HEK293 (cell line): Measurements from ENCODE around the gene FBXO10.

Experiments
- CTCF ChIA-PET: fragments of 350-600 bp; formaldehyde crosslinking; extraction: SDS; loops from one replicate; lab custom pipeline; 2021; ENCODE audit warnings: antibody characterized with exemption; lab: Yijun Ruan, JAX
- POLR2A ChIA-PET: fragments of 300-600 bp; formaldehyde crosslinking; extraction: SDS; loops from one replicate; lab custom pipeline; 2020; ENCODE audit warnings: antibody characterized with exemption, inconsistent platforms; lab: Yijun Ruan, JAX
- H3K27ac ChIP-seq: fragments of 200-500 bp; sonication (Bioruptor generic); 2 replicates; pipeline ENCODE4 v1.5.1; 2014; ENCODE audit warnings: low read depth, low read length, control low read depth, inconsistent platforms; ENCODE audit errors: extremely low read depth
- H3K36me3 ChIP-seq, 2 experiments: fragments of 200-500 bp in 1 of 2; sonication (Bioruptor generic) in 1 of 2; 1 replicate in 1 of 2; 2 replicates in 1 of 2; pipeline ENCODE4 v1.5.1; 2014 to 2017; ENCODE audit warnings: inconsistent platforms in 2 of 2, low read length in 2 of 2; ENCODE audit not compliant: control insufficient read depth in 2 of 2, insufficient read depth in 1 of 2
- H3K4me1 ChIP-seq: fragments of 200-500 bp; sonication (Bioruptor generic); 2 replicates; pipeline ENCODE4 v1.5.1; 2014; ENCODE audit warnings: mild to moderate bottlenecking, low read length, inconsistent platforms; ENCODE audit not compliant: control insufficient read depth, insufficient read depth
- H3K4me3 ChIP-seq: 2 replicates; pipeline ENCODE4 v1.5.1; 2011; ENCODE audit warnings: low read depth, mild to moderate bottlenecking, control low read depth, low read length, moderate library complexity
- H3K9me3 ChIP-seq: fragments of 200-500 bp; sonication (Bioruptor generic); 2 replicates; pipeline ENCODE4 v1.5.1; 2014; ENCODE audit warnings: low read depth, low read length, inconsistent platforms; ENCODE audit not compliant: control insufficient read depth, insufficient read depth
- BCL11A ChIP-seq: fragments of 450-650 bp; formaldehyde crosslinking; IDR thresholded peaks from 2 replicates; pipeline ENCODE4 v1.5.1; 2016; ENCODE audit warnings: low read depth, missing biosample characterization, missing genetic modification characterization
- EGR2 ChIP-seq: fragments of 450-650 bp; formaldehyde crosslinking; IDR thresholded peaks from 2 replicates; pipeline ENCODE4 v1.5.1; 2016; ENCODE audit warnings: low read depth, missing biosample characterization, missing genetic modification characterization
- OSR2 ChIP-seq: fragments of 450-650 bp; formaldehyde crosslinking; IDR thresholded peaks from 2 replicates; pipeline ENCODE4 v1.5.1; 2016; ENCODE audit warnings: missing biosample characterization, missing genetic modification characterization
- PRDM10 ChIP-seq: fragments of 450-650 bp; formaldehyde crosslinking; IDR thresholded peaks from 2 replicates; pipeline ENCODE4 v1.5.1; 2016; ENCODE audit warnings: missing biosample characterization, missing genetic modification characterization
- ZBTB21 ChIP-seq: fragments of 450-650 bp; formaldehyde crosslinking; IDR thresholded peaks from 2 replicates; pipeline ENCODE4 v1.5.1; 2017; ENCODE audit warnings: missing biosample characterization, missing genetic modification characterization
- ZBTB44 ChIP-seq: fragments of 450-650 bp; IDR thresholded peaks from 2 replicates; pipeline ENCODE4 v1.5.1; 2018; ENCODE audit warnings: missing biosample characterization, mild to moderate bottlenecking, missing genetic modification characterization
- ZFP69B ChIP-seq: fragments of 450-650 bp; formaldehyde crosslinking; IDR thresholded peaks from 2 replicates; pipeline ENCODE4 v1.5.1; 2016; ENCODE audit warnings: missing biosample characterization, missing genetic modification characterization
- ZNF146 ChIP-seq: fragments of 450-650 bp; formaldehyde crosslinking; IDR thresholded peaks from 2 replicates; pipeline ENCODE4 v1.5.1; 2016; ENCODE audit warnings: missing biosample characterization, missing genetic modification characterization
- ZNF175 ChIP-seq: fragments of 450-650 bp; formaldehyde crosslinking; IDR thresholded peaks from 2 replicates; pipeline ENCODE4 v1.5.1; 2016; ENCODE audit warnings: missing biosample characterization, missing genetic modification characterization
- ZNF223 ChIP-seq: fragments of 450-650 bp; formaldehyde crosslinking; IDR thresholded peaks from 2 replicates; pipeline ENCODE4 v1.5.1; 2016; ENCODE audit warnings: missing biosample characterization, missing genetic modification characterization
- ZNF248 ChIP-seq: fragments of 450-650 bp; formaldehyde crosslinking; IDR thresholded peaks from 2 replicates; pipeline ENCODE4 v1.5.1; 2017; ENCODE audit warnings: missing biosample characterization, missing genetic modification characterization
- ZNF280D ChIP-seq: fragments of 450-650 bp; formaldehyde crosslinking; IDR thresholded peaks from 2 replicates; pipeline ENCODE4 v1.5.1; 2016; ENCODE audit warnings: missing biosample characterization, missing genetic modification characterization
- ZNF362 ChIP-seq: fragments of 450-650 bp; formaldehyde crosslinking; IDR thresholded peaks from 2 replicates; pipeline ENCODE4 v1.5.1; 2016; ENCODE audit warnings: missing biosample characterization, missing genetic modification characterization
- ZNF423 ChIP-seq: fragments of 450-650 bp; formaldehyde crosslinking; IDR thresholded peaks from 2 replicates; pipeline ENCODE4 v1.5.1; 2016; ENCODE audit warnings: missing biosample characterization, missing genetic modification characterization
- ZNF433 ChIP-seq: fragments of 450-650 bp; formaldehyde crosslinking; IDR thresholded peaks from 2 replicates; pipeline ENCODE4 v1.5.1; 2016; ENCODE audit warnings: missing biosample characterization, missing genetic modification characterization, low read depth
- ZNF48 ChIP-seq: fragments of 450-650 bp; formaldehyde crosslinking; IDR thresholded peaks from 2 replicates; pipeline ENCODE4 v1.5.1; 2016; ENCODE audit warnings: missing biosample characterization, missing genetic modification characterization
- ZNF549 ChIP-seq: fragments of 450-650 bp; IDR thresholded peaks from 2 replicates; pipeline ENCODE4 v1.5.1; 2018; ENCODE audit warnings: missing biosample characterization, missing genetic modification characterization, mild to moderate bottlenecking, inconsistent platforms, moderate library complexity
- ZNF596 ChIP-seq: fragments of 450-650 bp; IDR thresholded peaks from 2 replicates; pipeline ENCODE4 v1.5.0; 2018; ENCODE audit warnings: missing biosample characterization, mild to moderate bottlenecking, missing genetic modification characterization, moderate library complexity
- ZNF600 ChIP-seq: fragments of 450-650 bp; formaldehyde crosslinking; IDR thresholded peaks from 2 replicates; pipeline ENCODE4 v1.5.1; 2016; ENCODE audit warnings: missing biosample characterization, missing genetic modification characterization
- ZNF629 ChIP-seq: fragments of 450-650 bp; formaldehyde crosslinking; IDR thresholded peaks from 2 replicates; pipeline ENCODE4 v1.5.1; 2017; ENCODE audit warnings: missing biosample characterization, missing genetic modification characterization
- ZNF645 ChIP-seq: fragments of 450-650 bp; formaldehyde crosslinking; IDR thresholded peaks from 2 replicates; pipeline ENCODE4; 2016; ENCODE audit warnings: missing biosample characterization, missing genetic modification characterization
- ZNF654 ChIP-seq: fragments of 450-650 bp; formaldehyde crosslinking; IDR thresholded peaks from 2 replicates; pipeline ENCODE4 v1.5.1; 2016; ENCODE audit warnings: low read depth, missing biosample characterization, missing genetic modification characterization
- ZNF707 ChIP-seq: fragments of 450-650 bp; formaldehyde crosslinking; IDR thresholded peaks from 2 replicates; pipeline ENCODE4 v1.5.1; 2016; ENCODE audit warnings: missing biosample characterization, missing genetic modification characterization
- ZNF777 ChIP-seq: fragments of 450-650 bp; formaldehyde crosslinking; IDR thresholded peaks from 2 replicates; pipeline ENCODE4 v1.5.1; 2017; ENCODE audit warnings: missing biosample characterization, missing genetic modification characterization, borderline replicate concordance

FBXO10 gene

GRCh38 chr9:37624073-37624472, 47.9 kb upstream of the FBXO10 start (continued):
- TF ChIP-seq ZBTB44 (tag by site-specific recombination) (no peak), ZBTB21 (tag by site-specific recombination) (no peak), ZNF596 (tag by site-specific recombination) (no peak)
- TF ChIP-seq, all 188 proteins: peak for 0

- H3K4me1 ChIP-seq = 0 out of 2 replicates have a peak, but pooled peaks cover 3% of the 10 kb centered on the region
- ChIA-PET POLR2A (no interaction called here), CTCF (interaction anchor here (1.0 kb wide), 1 partner anchor 41 kb away, joined by 7 read pairs; no protein-coding TSS in a partner anchor)
- no peaks in the 10 kb centered on the region for H3K9me3 ChIP-seq
- H3K27ac ChIP-seq = no peak overlapping the region
- TF ChIP-seq ZNF629 (tag by site-specific recombination) = no peak
- TF ChIP-seq ZNF433 = no peak
- no peak for TF ChIP-seq ZNF48 (tag by site-specific recombination)
- no peak for TF ChIP-seq ZNF175
- TF ChIP-seq OSR2 (tag by site-specific recombination) = no peak
- TF ChIP-seq ZNF654 (tag by site-specific recombination) = no peak
- no peak for TF ChIP-seq ZNF146 (tag by site-specific recombination)
- H3K4me3 ChIP-seq = no peak overlapping the region
- H3K36me3 ChIP-seq = no peaks in the 10 kb centered on the region
Observed at GRCh38 chr9:37623267-37623666, 47.1 kb upstream of the FBXO10 start.

GRCh38 chr9:37622462-37622861, 46.3 kb upstream of the FBXO10 start:
- Histone ChIP-seq H3K4me1 (0 out of 2 replicates have a peak, but pooled peaks cover 3% of the 10 kb centered on the region), H3K4me3 (no peak overlapping the region), H3K36me3 (no peaks in the 10 kb centered on the region), H3K9me3 (no peaks in the 10 kb centered on the region), H3K27ac (no peak overlapping the region)
- CTCF ChIA-PET = interaction anchor here (1.0 kb wide), 1 partner anchor 40 kb away, joined by 7 read pairs; no protein-coding TSS in a partner anchor
- POLR2A ChIA-PET = no interaction called here
- TF ChIP-seq ZFP69B (tag by site-specific recombination) (no peak), ZNF777 (tag by site-specific recombination) (no peak), ZNF600 (tag by site-specific recombination) (no peak), ZNF280D (tag by site-specific recombination) (no peak), PRDM10 (tag by site-specific recombination) (no peak), ZNF248 (no peak), ZNF645 (tag by site-specific recombination) (no peak), ZNF362 (tag by site-specific recombination) (no peak), ZNF549 (tag by site-specific recombination) (no peak), ZNF223 (tag by site-specific recombination) (no peak), BCL11A (tag by site-specific recombination) (no peak), EGR2 (no peak), ZNF707 (tag by site-specific recombination) (no peak), ZNF423 (tag by site-specific recombination) (no peak), ZNF629 (tag by site-specific recombination) (no peak), ZNF146 (tag by site-specific recombination) (no peak)
